HG02610 (cell line): ENCODE results near the gene AREL1.

ENCODE experiments used
- ATAC-seq: cut with Tn5 transposase; IDR thresholded peaks from one replicate; pipeline ENCODE4 v1.9.1; 2021; ENCODE audit warnings: mild to moderate bottlenecking, moderate library complexity; ENCODE audit not compliant: unreplicated experiment

The AREL1 gene

DNA sequence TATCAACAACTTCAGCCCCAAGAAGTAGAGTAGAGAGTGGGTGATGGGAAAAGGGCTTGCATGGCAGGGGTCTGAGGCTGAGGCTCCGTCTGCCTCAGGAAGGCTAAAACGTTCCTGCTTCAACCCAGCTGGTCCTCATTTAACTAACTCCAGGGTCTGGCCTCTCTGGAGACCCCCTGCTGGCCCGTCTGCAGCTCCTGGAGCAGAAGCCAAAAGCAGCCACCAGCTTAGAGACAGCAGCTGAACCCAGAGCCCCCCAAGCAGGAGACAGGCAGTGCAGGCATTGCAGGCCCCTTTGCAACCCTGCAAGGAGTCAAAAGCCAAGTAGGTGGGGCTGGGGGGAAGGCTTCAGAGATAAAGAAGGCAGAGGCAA, 75.7 kb downstream of the AREL1 start:
- no peak for ATAC-seq

DNA sequence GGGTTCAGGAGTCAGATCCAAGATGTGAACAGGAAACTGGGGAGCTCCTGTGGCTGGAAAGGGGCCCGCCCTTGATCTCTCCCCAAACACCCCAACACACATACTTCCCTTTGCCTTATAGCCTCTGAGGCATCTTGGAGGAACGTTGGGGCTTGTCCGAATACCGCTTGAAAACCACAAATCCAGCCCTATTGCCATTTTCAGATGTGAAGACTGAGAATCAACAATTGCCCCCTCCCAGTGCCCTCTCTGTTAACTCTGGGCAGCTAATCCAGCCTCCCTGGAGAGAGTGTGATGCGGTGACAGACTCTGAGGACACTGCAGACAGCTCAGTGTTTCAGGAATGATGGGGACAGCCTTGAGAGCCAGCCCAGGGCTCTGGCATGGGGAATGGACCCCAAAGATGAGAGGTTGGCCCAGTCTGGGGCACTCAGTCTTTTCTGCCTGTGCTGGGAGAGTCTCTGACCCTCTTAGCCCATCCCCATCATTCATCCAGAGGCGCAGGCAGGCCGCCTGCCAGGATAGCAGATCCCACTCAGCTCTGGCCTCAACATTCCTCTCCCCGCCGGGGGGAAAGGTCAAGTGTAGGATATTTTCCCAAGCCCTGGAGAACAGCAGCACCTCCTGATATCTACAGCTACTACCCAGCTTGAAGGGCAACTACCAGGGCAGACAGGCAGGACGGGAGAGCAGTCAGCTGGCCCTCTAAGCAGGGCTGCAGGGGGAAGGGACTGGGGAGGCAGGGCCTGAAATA, 76.3 kb downstream of the AREL1 start:
- ATAC-seq, result no peak

DNA sequence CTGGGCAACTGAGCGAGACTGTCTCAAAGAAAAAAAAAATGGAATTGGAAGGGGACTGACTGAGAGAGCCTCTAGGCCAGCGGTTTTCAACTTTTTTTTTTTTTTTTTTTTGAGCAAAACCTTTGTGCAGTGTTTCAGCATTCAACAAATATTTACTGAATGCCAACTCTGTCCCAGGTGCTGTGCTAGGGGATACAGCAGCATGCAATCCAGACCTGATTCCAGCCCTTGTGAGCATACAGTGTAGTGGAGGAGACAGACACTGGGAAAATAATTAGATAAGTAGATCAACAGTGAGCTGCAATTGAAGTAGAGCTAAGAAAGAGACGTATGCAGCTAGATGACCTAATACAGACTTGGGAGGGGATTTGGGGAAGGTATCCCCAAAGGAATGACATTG, 77.0 kb downstream of the AREL1 start:
- ATAC-seq, result no peak

DNA sequence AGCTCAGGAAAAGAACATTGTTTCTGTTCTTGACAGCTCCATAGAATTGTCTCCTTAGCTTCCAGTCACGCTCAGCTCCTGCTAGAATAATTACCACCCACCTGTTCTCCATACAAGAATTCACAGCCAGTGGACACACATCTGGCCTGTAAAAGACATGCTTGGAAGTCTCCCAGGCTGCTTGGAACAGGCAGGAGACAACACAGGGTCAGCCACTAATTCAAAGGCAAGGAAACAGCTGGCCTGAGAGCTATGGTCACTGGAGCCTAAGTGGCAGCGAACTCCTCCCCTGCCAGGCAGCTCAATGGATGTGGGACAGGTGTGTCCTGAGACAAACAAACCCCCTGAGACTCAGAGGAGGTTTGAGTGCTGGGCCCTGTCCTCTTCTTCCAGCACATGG, 77.9 kb downstream of the AREL1 start:
- ATAC-seq, result no peak

DNA sequence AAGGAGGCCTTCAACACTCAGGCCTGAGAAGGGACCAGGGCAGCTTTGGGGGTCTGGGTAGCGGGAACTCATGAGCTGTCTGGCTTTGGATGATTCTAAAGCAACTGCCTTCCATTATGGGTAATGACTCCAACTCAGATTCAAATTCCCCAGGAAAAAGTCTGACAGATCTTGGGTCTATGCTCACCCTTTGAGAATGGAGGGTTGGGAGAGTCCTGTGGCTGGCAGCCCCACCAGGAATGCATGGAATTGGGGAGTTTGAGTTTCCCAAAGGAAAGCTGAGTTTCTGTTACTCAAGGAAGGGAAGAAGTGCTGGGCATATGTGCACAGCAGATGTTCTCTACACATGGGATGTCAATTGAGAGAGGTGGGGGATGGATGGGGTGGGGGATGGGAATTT, 78.4 kb downstream of the AREL1 start:
- ATAC-seq, result no peak

DNA sequence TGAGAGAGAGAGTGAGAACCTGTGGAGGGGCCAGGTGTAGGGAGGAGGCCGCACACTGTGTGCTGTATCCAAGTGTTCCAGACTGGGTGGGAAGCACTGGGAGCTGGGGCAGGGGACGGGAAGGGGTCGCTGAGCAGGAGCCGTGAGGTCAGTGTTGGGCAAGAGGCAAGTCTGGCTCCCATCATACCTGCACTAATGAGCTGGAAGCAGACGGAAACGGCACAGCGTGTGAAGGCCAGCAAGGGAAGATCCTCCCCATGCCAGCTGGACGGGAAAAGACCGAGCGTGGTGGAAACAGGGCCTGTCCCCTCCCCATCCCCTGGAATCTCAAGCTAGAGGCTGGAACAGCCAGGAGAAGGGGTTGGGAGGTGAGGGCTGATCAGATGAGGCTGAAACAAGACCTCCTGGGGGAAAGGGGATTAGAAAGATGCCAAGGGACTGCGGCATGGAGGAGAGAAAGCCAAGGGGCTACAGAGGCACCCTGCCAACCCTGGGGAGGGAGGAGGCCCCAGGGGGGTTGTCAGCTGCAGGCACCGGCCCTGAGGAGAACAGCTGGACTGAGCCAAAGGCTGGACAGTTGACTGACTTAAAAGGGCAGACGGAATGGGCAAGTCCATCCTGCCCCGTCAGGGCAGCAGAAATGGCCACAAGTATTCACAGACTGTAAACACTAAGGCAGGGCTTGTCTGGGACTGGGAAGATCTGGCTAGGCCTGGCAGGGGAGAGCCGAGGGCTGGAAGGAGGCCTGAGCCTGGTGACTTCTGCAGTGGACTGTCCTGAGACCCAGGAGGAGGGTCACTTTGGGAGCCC, 81.8 kb downstream of the AREL1 start:
- no peak for ATAC-seq

DNA sequence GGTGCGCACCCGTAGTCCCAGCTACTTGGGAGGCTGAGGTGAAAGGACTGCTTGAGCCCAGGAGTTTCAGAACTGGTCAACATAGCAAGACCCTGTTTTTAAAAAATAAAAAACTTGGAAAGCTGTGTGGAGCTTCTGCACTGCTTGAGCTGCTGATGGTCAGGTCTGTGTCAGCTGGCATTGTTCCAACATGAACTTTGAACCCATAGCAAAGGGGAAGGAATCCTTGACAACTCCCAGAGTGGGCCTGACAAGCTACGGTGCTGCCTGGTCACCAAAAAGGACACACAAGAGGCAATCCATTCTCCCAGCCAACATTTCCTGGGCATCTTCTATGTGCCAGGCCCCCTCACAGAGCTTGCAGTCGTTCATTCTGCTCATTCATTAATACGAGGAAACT, 84.5 kb downstream of the AREL1 start:
- ATAC-seq, result no peak

DNA sequence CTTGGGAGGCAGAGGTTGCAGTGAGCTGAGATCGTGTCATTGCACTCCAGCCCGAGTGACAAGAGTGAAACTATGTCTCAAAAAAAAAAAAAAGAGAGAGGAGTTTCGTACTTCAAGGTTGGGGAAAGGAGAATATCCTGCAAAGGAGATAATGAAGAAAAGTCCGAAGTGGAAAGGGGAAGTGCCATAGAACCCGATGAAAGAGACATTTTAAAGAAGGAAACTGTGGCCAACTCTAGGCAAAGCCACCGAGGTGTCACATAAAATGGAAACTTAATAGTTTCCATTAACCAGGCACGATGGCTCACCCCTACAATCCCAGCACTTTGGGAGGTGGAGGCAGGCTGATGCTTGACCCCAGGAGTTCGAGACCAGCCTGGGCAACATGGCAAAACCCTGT, 85.8 kb downstream of the AREL1 start:
- no peak for ATAC-seq

DNA sequence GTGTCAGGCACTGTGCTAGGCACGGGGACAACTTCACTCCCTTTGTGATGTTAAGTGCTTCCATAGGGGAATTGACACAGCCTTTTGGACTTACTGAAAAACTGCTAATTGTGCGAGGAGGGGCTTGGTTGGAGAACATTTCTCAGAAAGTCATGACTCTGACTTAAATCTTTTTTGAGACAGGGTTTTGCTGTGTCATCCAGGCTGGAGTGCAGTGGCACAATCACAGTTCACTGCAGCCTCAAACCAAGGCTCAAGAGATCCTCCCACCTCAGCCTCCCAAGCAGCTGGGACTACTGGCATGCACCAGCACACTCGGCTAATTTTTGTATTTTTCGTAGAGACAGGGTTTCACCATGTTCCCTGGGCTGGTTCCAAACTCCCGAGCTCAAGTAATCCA, 90.6 kb downstream of the AREL1 start:
- ATAC-seq, result no peak

DNA sequence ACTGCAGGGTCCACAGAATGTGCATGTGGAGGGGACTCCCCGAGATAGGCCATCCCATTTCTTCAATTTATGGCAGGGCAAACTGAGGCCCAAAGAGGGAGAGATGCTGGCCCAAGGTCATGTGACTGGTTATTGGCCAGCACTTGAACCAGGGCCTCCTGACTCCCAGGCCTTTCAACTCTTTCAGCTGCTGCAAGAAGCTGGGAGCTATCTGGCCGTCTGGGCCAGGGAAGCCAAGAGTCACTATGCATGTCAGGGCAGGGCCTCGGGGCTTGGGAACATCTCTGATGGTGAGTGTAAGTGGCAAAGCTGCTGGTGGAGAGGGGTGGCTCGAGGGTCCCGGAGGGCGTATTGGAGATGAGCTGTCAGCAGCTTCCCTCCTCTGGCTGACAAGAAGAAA, 91.3 kb downstream of the AREL1 start:
- ATAC-seq, result no peak

DNA sequence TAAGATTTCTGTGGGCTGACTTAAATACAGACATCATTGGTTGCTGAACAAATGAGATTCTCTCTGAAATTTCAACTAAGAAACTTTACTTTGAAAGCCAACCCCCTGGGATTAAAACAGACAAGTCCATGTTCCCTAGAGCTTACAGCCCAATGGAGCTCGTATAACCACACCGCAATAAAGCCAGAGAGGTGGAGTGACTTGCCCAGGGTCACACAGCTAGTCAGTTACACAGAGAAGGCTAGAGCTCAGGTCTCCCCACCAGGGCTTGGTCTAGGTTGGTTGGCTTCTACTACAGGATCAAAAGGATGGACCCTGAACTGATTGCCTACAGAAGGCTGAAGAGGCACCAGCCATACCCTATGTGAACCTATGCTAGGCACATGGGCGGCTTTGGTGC, 92.0 kb downstream of the AREL1 start:
- ATAC-seq, result no peak

DNA sequence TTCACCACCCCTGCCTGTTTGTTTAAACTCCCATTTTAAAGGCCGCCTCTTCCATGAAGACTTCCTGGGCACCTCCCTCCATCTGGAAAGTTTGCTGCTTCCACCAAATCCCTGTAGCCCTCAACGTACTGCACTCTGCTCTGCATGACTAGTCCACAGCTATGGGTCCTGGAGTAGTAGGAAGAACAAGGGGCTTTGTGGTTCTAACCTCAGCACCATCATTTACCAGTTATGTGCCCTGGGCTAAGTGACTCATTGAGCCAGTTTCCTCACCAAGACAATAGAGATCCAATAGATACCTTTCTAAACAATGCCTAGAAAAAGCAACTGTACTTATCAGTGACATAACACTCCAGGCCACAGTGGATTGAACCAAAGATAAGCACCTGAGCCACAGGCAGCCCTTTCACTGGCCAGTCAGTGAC, 92.4 kb downstream of the AREL1 start:
- ATAC-seq, result no peak

DNA sequence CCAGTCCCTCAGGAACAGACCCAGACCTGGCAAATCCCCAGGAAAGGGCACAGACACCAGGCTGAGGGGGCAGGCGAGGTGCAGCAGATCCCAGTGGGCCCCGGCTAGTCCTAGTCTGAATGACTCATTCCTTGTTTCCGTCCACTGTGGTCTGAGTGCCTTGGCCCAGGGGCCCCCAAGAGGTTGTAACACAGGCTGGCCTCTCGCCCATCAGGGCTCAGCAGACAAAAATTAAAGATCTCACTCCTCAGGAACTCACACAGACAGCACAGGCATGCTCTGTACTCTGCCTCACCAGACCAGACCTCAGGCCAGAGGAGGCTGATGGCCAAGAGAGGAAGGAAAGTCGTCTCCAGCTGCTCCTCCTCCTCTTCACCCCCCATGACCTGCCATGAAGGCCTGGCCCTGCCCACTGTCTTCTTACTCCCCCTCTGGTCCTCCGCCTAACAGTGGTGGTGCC, 93.2 kb downstream of the AREL1 start:
- no peak for ATAC-seq

DNA sequence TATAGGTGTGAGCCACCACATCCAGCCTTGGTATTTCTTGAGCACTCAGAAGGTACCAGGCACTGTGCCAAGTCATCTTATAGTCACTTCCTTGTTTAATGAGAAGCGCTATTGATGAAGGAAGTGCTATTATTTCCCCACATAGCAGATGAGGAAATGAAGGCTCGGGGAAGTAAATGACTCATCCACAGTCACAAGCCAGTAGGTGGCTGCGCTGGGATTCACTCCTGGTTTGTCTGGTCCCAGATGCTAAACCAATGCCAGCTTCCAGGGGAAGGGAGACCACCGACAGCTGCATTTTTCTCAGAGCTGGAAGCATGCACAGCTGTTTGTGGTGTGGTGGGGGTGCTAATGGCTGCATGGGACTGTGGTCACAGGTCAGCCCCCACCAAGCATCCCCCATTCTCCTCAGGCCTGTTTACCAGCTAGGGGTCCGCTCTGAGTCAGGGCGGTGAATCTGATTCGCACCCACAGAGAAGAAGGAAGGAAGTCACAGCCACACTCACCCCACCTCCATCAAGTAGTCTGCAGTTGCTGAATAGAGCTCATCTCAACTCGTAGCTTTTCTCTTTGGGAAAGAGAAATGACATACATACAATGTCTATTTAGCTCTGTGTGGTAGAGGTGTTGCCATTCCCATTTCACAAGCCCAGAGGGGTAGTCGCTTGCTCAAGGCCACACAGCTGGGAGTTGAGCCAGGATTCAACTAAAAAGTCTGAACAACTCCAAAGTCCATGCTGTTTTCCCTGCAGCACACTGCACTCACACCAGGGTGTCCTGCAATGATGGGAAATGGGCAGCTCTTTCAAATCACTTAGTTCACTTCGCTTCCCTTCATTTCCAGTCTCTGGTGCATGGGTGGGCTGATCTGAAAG, 94.6 kb downstream of the AREL1 start:
- peak; percentile 30 for ATAC-seq

DNA sequence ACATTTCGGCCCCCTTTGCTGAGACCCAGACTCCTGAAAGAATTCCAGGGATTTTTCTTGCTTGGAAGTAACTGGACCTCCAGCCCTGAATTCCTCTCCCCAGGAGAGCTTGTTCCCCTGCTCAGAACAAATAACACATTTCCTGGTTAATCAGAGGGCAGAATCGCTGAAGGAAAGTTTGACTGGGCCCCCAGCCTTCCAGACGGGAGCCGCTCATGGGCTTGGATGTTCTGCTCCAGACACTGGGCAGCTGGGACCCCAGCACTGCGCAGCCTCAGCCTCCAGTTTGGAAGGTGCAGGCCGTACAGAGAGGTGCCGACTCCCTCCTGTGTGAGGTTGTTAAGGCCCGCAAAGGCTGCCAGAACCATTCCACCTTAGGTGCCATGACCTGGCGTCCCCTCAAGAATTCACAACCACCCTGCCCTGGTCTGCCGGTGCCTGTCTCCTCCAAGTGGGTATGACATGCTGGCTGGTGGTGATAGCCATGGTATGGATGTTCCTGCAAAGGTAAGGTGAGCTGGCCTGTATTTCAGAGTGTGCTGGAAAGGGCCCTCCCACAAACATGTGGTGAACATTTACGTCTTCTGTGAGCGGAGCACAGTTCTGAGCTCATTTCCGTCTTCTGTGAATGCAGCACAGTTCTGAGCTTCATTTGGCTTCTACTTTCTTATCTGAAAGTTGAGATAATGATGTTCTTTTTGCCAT, 95.7 kb downstream of the AREL1 start:
- no peak for ATAC-seq

DNA sequence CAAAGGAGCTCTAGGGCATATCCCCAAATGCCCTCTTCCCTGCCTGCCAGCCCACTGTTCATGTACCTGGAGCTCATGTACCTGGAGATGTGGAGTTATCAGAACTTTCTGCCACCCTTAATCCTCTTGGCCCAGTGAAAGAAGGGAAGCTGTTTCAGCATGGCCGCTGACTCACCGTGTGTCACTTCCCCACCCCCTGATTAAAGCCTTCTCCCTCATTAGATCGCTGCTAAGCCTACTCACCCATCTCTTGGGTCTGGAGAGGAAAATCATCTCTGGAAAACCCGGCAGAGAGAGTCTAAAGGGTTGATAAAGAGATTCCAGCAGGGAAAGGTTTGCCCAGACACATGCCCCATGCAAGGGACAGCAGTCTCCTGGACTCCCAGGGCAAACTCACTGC, 96.4 kb downstream of the AREL1 start:
- ATAC-seq, result no peak

DNA sequence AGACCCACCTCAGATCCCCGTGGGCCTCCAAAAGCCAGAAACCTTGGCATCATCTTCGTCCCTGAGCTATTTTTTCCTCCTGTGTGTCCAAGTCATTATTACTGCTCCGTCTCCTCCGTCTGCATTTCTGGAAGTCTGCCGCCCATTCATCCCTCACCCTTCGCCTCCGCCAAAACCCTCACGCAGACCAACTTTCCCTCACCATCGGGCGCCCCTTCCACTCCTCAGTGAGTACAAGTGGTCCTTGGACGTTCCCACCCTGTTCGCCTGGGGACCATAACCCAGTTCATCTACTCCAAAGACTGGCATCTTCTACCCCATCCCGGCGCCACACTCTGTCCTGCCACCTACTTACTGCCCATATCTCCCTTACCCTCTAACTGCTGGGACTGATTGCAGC, 97.1 kb downstream of the AREL1 start:
- ATAC-seq, result no peak

DNA sequence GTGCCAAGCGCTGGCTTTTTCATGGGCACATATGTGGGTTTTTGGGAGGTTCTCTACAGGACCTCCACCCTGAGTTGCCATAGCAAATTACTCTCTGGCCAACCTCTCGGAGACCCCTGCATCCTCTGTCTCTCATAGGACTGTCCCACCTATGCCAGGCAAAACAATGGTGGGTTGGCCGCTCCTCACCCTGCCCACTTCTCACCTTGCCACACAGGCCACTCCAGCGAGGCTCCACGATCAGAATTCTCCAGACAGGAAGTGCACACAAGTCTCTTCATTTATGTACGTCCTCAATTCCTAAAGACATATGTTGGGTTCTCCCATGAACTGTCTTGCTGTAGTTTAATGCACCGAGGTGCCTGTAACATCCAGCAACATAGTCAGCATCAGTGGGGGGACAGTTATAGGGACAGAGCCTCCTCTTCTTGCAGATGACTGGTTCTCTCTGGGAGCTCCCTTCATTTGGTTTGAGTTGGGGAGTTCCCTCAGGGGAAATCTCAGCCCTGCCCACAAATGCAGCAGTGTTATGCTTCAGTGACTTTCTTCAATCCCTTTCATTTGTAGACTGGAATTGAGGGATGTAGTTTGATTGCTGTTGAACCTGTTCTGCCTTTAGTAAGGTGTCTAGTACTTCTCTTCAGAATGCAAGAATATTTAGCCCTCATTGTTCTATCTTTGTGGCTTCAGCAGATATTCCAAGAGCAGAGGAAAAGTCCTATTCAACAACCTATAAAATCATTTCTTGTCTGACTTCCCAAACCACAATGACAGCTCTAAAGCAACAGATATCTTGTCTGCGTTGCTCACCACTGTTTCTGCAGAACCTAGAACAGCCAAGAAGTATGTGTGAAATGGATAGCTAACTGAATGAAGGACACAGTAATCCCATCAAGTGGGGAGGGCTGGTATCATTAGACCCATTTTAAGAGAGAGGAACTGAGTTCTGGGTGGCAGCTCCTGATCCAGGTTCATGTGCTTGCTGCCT, 98.1 kb downstream of the AREL1 start:
- peak; percentile 35 for ATAC-seq

DNA sequence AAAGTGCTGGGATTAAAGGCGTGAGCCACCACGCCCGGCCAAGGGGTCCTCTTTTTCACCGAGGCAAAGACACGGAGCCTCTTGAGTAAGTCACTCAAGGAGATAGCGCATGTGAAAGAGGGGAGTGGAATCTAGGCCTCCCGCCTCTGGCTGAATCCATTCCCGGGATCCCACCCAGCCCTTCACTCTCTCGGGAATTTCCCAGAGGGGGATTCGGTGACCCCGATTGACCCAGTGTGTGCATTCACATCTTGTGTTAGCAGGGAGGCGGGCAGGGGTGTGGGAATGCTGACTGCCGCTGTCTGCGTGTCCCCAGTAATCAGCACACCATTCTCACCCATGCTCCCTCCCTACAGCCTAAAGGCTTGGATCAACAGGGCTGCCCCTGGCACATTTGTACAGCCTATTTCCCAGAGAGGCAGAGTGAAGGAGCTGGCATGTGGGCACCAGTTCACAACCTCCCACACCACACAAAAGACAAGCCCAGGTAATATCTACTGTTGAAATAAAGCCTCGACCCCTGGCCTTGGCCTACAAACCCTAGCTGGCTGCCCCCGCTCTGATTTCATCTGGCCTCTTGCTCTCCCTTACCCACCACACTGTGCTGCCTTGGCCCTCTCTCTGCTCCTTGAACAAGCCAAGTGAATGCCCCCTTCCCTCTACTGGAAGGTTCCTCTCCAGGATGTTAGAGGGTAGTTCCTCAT, 99.5 kb downstream of the AREL1 start:
- no peak for ATAC-seq
